ENCODE results near the gene MLST8.
"Not testable (repeated sequence)": the region's sequence is repeated elsewhere in the genome, so short reads cannot be mapped to it uniquely, and the experiment has no call there.

The MLST8 gene

DNA sequence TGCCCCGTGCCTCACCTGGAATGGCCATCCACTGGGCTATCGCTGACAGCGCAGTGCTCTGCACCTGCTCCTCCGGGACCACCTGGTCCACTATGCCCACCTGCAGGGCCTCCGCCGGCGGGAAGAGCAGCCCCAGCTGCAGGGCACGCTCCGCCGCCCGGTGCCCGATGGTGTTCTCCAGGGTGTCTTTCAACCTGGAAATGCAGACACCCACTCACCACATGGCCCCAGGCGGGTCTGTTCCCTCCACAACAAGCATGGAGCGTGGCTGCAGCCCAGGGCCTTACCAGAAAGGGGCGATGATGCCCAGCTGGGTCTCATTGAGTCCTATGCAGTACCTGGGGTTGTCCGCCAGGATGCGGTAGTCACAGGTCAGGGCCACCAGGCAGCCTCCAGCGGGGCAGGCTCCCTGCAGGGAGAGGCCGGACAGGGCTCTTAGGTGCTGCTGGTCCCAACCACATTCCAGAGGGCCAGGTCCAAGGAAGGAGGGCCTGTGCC, 37.8 kb downstream of the MLST8 start:
- DNase-seq (ENCODE audit: low read depth in 3 of 3, low spot score in 1 of 3): no peak

DNA sequence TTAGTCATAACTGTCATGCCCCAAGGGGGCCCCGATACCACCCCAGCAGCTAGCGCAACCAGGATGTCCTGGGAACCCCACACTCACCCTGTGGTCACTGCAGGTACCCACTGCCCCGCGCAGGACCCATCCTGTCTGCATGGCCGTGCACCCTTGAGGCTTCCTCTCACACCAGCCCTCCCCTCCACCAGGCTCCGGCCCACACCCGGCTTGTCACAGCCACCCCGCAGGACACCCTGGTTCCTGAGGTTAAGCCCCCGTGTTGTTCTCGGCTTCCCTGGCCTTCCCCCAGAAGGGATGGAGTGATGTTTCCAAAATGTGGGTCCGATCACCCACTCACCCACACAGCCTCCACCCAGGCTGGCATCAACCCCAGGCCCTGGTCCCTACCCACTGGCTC, 38.5 kb downstream of the MLST8 start:
- DNase-seq (ENCODE audit: low read depth in 3 of 3, low spot score in 1 of 3): no peak

GRCh38 chr16:2244301-2244700, 39.0 kb downstream of the MLST8 start:
- no peak for DNase-seq (ENCODE audit: low read depth in 3 of 3, low spot score in 1 of 3)

DNA sequence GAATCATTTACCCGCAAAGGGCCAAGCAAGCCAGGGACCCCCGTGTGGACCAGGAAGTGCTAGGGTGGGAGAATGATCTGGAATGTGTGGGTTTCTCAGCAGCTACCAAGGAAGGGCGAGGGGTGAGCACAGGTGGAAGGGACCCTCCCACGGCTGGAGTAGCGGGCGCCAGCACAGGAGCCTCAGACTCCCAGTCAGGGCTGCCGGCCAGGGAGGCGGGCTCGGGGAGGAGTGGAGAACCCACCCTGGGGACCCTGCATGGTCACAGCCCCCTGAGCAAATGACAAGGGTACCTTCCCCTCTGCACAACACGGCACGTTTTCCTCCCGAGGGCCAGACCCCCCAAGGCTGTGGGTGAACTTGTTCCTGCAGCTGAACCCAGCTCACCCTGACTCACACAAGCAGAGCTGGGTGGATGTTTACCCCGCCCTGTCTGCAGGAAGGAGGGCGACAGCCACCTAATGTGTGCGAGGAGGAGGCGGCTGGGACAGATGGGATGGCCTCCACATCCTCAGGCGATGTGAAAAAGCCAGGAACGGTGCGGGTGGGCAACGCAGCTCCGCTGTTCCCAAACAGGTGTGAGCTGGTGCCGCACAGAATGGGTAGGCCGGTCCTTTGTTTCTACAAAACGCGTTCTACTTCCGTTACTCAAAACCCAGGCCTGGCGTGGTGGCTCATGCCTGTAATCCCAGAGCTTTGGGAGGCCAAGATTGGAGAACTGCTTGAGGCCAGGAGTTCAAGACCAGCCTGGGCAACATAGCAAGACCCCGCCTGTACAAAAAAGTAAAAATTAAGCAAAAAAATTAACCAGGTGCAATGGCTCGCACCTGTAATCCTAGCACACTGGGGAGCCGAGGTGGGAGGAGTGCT, 39.9 kb downstream of the MLST8 start:
- DNase-seq (ENCODE audit: low read depth in 3 of 3, low spot score in 1 of 3): no peak

- DNase-seq (ENCODE audit: low read depth in 3 of 3, low spot score in 1 of 3): no peak
These were observed 41.1 kb downstream of the MLST8 start for GRCh38 chr16:2246301-2246885.

DNA sequence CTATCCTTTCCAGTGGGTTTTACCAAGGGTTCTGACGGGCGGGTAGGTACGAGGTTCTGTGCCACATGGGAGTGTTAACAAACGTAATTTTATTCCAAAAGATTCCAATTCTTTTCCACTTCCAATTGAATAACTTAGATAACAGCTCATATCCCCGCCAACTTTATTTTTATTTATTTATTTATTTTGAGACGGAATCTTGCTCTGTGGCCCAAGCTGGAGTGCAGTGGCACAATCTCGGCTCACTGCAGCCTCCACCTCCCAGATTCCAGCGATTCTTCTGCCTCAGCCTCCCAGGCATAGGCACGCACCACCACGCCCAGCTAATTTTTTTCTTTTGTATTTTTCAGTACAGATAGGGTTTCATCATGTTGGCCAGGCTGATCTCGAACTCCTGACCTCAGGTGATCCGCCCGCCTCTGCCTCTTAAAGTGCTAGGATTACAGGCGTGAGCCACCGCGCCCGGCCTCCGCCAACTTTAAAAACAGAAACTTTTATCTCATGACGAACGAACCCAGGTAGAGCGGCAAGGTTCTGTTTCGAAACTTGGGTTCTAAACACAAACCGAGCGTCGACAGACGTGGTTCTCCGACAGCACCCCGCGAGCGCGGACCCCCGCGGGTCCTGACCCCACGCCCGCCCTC, 45.5 kb downstream of the MLST8 start:
- no peak for DNase-seq (ENCODE audit: low read depth in 3 of 3, low spot score in 1 of 3)

GRCh38 chr16:2251296-2252111, 46.2 kb downstream of the MLST8 start, which contains the start of gene ECI1:
Gene ECI1 (minus strand): TSS chr16:2251587. CDS start chr16:2251566, 21 bp downstream.
- peak; percentile 43 to 66 (median 59) for DNase-seq (ENCODE audit: low read depth in 3 of 3, low spot score in 1 of 3)

GRCh38 chr16:2252806-2253148, 47.5 kb downstream of the MLST8 start:
- DNase-seq (ENCODE audit: low read depth in 3 of 3, low spot score in 1 of 3): no peak

GRCh38 chr16:2253293-2253692, 48.0 kb downstream of the MLST8 start:
- DNase-seq (ENCODE audit: low read depth in 3 of 3, low spot score in 1 of 3): no peak

- DNase-seq (ENCODE audit: low read depth in 3 of 3, low spot score in 1 of 3): no peak
These were observed 51.4 kb downstream of the MLST8 start for GRCh38 chr16:2256531-2257140.

GRCh38 chr16:2257726-2258125, 52.5 kb downstream of the MLST8 start:
- no peak for DNase-seq (ENCODE audit: low read depth in 3 of 3, low spot score in 1 of 3)

DNA sequence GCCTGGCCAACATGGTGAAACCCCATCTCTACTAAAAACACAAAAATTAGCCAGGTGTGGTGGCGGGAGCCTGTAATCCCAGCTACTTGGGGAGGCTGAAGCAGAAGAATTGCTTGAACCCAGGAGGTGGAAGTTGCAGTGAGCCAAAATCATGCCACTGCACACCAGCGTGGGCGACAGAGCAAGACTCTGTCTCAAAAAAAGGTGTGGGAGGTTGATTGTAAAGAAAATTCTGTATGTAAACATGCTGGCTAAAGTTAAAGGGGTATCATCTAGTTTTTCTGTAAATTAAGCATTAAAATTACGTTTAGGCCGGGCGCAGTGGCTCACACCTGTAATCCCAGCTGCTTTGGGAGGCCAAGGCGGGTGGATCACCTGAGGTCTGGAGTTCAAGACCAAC, 53.3 kb downstream of the MLST8 start:
- DNase-seq (ENCODE audit: low read depth in 3 of 3, low spot score in 1 of 3): not testable (repeated sequence)

Data from stimulated activated CD4-positive, alpha-beta T cell treated with anti-CD3 and anti-CD28 coated beads, TNF-alpha, amount 100 ng/mL, for 1 hour (primary cell).